GM19438 (cell line): ENCODE data around the gene NOC2L.
A peak's percentile ranks its signal among the peaks of the same experiment; 100 is the strongest.

Experiments used
- ATAC-seq: cut with Tn5 transposase; IDR thresholded peaks from one replicate; pipeline ENCODE4 v1.9.1; 2021; ENCODE audit warnings: low read depth; ENCODE audit not compliant: unreplicated experiment

NOC2L gene

DNA sequence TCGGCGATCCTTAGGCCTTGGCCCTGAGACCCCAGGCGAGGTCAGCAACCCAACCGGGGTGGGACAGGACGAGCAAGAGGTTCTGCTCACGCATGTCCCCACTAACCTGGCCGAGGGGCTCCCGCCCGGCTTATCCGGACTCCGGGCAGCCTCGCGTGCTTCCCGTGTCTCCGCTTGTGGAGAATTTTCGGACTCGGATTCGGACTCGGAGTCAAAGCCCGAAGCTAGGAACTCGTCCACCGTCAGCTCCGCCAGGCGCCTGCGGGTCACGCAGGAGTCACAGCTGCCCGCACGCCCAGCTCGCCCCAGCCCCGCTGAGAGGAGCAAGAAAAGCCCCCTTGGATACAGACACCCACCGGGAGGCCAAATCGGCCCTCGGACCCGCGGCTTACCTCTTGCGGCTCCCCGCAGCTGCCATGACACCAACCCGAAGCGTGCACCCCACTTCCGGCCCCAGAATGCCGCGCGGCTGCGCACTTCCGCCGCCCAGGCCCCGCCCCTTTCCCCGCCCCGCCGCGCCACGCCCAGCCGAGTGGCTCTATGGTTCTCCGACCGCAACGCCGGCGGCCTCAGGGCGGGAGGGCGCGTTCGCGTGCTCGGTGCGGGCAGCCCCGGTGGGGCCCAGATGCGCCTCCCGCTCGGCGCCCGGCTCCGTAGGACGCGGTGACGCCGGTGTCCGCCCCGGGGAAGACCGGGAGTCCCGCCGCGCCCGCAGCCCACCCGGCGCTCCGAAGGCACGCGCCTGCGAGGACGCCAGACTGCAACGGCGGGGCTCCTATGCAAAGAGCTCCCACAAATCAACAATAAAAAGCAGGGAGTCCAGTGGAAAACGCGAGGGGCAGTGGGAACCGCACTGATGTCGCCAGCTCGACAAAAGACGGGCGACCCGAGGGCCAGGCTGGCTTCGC lies at the start of gene NOC2L:
Gene NOC2L (minus strand): TSS at position 434 of the 908 bp plus-strand sequence. CDS start 16 bp downstream, at position 418.
- ATAC-seq, result peak; percentile 63

DNA sequence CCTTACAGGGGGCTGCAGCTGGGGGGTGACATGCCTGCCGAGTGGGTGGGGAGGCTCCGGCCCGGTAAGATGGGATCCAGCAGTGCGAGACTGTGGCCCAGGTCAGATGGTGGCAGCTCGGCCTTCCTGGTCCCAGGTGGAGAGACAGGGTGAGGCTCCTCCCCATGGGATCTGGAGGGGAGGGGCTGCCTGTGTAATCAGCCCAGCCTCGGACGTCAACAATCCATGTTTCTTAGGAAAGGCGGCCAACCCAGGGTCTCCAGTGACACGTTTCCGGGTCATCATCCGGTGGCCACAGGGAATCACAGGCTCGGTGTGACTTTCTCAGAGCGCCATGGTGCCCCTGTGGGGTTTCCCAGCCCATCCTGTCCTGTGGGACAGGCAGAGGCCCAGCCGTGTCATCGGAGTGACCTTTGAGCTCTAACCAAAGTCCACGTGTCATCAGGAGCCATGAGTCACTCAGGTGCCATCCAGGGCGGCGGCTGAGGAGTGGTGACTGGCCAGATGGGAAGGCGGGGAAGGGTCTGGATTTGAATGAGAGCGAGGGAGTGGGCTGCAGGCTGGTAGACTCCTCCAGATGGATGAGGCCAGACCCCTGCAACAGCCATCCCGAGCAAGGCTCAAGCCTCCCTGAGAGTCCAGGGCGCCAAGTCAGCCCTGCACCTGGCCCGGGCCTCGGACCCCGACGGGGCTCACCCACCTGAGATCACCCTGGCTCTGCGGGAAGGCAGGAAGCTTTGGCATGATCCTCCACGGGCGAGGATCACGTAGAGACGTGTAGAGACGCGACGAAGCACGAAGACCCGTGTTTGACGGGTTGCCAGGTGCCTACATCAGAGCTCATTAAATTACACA lies 47.5 kb upstream of the NOC2L start:
- ATAC-seq, result no peak

DNA sequence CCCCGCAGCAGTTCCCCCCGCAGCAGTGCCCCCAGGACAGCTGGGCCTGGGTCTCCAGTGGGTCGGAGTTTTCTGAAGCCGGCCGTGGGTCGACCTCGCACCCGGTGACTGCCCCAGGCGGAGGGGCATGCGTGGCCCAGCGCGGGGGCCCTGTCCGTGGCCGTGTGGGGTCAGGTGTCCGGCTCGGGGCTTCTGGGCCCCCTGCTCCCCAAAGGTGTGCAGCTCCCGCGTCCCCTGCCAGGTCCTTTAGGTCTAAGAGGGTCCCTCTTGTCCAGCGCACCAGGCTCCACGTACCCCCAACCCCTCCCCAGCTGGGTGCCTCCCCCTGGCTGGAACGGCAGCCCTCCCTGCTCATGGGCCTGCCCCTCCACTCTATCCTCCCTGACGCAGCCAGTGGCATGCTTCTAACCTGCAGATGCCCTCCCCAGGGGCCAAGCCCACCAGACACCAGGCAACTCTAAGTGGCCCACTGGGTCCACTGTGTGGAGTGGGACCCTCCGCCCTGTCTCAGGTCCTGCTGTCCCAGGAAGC lies 46.8 kb upstream of the NOC2L start:
- ATAC-seq, result no peak

DNA sequence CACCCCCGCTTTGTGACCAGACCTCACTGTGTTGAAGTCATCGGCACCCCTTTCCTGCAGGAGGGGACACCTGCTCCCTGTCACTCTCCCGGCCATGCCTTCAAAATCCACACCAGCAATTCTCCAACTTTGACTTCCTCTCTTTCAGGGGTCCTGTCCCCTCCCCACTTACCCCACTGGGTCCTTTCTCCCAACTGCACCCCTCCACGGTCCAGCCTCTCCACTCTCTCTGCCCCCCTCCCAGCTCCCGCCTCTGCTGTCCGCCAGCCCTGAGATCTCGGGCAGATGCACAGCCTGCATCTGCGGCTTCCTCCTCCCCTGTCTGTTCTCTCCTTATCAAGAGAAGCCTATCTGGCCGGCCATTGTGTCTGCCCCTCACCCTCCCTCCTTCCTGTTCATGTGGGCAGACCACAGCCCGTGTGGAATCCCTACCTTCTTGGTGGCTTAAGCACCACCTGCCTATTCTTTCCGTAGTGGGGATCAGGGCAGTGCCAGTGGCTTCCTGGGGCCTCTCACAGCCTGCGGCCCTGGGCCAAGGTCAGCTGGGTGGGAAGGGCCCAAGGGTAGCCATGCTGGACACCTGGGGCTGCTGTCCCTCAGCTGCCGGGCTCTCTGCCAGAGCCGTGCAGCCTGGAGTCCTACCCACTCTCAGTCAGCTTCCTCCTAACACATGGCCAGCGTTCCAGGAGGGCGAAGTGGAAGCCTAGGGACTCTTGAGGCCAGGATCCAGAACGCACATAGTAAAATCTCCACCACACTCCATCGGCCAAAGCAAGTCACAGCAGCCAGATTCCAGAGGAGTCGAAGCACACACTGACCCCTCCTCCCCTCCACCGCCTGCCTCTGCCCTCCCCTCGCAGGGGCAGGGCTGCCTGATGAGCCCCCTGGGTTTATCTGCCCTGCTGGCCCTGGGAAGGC lies 46.0 kb upstream of the NOC2L start:
- no peak for ATAC-seq

DNA sequence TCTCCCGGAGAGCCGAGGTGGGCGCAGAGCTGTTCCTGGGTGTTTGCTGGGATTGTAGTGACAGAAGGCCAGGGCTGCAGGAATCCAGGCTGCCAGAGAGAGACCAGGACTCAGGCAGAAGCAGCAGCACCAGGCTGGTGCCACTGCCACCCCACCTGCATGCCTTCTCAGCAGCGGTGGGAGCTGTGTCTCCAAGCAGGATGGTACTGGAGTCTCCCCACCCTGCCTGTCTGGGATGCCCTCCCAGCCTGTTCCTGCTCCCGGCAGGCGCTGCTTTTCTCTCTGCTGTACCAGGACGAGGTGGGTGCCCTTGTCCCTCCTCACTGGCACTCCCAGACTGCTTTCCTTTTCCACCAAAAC lies 45.3 kb upstream of the NOC2L start:
- no peak for ATAC-seq

DNA sequence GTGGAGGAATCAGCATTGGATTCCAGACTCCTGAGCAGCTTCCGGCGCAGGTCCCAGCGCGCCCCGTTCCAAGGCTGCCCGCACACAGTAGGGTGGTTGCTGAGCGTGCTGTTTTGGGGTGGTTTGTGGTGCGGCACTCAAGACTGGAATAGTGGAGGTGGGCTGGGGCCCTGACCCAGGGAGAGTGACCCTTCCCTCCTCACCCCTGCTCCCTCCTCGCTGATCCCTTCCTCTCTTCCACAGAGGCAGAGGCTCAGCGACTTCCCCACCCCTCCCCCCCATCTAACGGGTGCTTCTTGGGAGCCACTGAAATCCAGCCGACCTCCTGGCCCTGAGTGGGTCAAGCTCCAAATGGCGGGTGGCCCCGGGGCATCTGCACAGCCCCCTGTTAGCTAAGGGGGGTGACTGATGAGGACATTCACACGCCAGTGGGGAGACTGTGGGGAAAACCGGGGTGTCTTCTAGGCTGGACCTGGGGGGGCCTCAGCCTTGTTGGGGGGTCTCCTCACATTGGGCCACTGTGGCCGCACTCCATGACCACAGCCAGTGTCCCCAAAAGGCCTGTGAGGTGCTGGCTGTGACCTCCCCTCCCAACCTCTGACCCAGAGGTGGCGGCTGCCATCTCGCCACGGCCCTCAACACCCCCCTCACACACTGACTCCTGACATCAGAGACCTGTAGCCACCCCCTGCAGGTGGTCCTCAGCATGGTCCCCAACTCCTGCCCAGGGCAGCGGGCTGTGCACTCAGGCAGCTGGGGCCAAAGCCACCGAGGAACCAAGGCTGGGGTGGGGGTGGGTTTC lies 44.8 kb upstream of the NOC2L start:
- ATAC-seq, result no peak

DNA sequence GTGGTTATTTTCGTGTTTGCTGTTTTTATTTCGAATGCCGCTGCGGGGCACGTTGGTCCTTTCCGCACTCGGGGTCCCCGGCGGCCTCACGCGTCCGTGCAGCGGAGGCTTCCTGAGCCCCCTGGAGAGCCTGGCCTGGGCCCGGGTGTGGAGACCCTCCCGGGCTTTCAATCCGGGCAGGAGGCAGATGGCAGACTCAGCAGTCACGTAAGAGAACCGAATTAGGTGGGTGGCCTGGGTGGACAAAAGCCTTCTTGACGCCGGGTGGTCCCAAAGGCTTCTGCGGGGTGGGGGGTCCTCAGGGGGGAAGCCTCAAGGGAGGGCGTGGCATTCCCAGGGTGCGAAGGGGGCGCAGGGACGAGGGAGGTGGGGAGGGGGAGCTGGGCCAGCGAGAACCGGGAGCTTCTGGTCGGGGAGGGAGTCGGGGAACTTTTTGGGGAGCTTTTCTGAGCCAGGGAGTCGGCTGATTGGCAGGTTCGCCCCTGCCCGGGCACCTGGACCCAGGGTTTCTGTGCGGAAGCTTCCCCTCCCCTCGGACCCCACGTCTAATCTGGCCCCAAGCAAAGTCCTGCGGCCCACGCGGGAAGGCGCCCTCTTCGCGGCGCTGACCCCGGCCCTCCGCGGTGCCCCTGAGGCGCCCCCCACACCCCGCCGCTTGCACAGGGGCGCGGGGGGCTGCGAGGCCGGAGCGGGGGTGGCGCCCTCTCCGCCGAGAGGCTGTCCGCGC lies 42.2 kb upstream of the NOC2L start:
- no peak for ATAC-seq

DNA sequence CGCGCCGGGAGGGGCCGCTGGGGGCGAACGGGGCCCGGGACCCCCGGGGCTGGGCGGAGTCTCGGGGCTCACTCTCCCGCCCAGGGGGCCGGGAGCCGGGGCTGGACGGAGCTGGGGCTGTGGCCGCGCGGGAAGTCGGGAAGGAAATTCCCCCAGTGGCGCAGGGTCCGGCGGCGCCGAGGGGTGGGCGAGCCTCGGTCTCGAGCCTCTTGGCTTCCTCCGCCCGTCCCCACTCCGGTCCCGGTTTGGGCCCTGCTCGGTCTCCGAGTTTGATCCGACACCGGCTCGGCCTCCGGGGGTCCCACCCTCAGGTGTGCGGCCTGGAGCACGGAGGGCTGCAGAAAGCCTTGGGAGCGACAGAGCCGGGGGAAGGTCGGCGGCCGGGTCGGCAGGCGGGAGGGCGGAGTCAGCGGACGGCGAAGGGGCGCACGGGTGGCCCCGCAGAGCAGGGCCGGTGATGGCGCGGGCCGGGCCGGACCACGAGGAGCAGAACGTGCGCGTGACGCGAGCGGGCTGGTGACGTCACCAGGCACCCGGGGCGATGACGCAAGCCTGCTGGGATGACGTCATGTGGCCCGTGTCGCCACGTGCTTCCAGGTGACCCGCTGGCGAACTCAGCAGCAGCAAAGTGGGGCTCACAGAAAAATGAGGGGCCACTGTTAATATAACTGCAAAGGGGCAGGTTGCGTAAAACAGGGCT lies 41.5 kb upstream of the NOC2L start:
- peak; percentile 15 for ATAC-seq

DNA sequence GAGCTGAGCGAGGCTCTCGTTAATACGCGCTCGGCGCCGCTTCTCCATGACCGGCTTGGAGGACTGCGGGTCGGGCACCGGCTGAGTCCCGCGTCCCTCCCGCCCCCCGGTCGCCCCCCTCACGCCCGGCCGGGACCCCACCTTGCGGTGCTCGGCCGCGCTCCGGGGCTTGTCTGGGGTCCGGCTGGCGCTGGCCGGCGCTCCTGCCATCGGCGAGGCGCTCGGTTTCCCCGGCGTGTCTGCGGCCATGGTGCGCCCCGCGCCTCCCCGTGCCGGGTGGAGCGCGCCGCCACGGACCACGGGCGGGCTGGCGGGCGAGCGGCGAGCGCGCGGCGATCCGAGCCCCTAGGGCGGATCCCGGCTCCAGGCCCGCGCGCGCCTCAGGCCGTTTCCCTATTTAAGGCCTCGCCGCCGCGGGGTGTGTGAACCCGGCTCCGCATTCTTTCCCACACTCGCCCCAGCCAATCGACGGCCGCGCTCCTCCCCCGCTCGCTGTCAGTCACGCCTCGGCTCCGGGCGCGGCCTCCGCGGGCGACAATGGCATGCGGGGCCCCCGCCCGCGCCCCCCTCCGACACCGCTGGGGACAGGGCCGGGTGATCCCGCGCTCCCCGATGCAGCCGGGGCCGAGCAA lies 40.8 kb upstream of the NOC2L start, which contains the start of gene HES4:
Gene HES4 (minus strand): TSS at position 373 of the 632 bp plus-strand sequence. CDS start 124 bp downstream, at position 249.
- peak; percentile 50 for ATAC-seq

DNA sequence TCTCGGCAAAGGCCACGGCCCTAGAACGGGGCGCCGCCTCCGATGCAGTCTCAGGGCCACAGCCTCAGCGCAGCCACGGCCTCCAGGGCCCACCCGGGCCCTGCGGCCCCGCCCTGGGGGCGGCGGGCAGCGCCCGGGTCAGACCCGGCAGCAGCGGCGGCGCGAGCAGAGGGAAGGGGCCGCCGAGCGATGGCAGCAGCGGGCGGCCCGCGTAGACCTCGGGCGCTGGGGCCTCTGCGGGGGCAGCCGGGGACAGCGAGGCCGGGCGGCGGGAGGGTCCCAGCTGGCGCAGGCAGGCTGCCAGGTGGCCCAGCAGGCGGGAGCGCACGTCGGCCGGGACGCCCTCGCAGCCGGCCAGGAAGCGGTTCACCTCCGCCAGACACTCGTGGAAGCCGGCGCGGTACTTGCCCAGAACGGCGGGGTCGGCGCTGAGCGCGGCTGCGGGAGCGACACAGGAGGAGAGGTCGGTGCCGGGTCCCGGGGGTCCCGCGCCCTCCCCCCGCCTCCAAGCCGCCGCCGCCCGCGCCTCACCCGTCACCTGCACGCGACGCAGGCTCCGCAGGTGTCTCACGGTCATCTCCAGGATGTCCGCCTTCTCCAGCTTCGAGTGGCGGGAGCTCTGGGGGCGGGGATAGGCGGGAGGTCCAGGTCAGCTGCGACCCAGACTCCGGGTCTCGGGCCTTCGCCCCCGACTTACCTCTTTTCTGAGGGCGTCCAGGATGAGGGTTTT lies 40.1 kb upstream of the NOC2L start:
- ATAC-seq, result no peak

DNA sequence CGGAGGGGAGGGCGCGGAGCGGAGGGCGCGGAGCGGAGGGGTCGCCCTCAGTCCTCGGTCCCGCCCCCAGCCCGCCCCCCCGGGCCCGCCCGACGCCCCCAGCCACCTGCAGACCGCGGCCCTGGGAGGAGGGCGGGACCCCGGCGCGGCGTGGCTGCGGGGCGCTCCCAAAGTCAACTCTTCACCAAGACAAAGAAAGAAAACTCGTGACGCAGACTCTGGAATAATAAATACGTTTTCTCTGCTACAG lies 39.6 kb upstream of the NOC2L start:
- no peak for ATAC-seq

DNA sequence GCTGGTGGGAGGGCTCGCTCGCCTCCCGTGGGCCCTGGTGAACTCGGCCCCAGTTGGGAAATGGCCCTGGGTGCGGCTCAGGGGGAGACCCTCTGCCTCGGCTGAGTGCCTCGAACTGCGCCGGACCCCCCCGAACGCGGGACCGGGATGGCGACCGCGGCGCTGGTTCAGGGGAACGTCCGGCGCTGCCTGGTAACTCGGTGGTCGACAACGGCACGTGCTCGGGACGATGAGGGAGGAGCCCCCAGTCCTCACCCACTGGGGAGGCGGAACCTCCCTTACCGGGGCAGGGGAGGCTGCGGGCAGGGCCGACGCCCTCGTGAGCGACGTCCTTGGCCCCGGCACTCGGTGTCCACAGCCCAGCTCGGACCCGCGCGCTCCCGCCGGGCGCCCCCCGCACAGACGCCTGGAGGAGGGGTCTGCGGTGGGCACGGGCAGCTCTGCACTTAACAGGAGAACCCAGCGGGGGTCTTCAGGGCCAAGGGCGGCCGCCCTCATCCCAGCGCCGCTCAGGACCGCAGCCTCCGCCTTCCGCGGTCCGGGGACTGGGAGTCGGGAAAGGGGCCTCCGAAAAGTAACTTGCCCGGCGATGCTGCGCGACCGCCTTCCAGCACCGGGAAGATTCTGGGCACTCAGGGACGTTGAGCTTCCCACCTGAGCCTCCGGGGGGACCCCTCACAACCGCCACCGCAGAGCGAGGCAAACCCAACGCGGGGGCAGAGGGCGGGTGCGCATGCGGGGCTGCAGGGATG lies 39.1 kb upstream of the NOC2L start:
- no peak for ATAC-seq

DNA sequence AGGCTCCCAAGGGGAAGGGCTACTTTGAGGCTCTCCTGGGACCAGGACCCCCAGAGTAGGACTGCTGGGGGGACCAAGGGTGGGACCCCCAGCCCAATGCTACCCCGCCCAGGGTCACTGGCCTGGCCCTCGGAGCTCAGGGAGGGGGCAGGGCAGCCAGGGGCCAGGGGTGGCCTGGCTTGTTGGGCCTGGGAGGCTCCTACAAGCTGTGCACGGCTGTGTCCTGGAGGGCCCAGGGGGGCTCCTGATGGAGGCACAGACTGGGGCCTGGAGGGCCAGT lies 38.6 kb upstream of the NOC2L start:
- no peak for ATAC-seq

DNA sequence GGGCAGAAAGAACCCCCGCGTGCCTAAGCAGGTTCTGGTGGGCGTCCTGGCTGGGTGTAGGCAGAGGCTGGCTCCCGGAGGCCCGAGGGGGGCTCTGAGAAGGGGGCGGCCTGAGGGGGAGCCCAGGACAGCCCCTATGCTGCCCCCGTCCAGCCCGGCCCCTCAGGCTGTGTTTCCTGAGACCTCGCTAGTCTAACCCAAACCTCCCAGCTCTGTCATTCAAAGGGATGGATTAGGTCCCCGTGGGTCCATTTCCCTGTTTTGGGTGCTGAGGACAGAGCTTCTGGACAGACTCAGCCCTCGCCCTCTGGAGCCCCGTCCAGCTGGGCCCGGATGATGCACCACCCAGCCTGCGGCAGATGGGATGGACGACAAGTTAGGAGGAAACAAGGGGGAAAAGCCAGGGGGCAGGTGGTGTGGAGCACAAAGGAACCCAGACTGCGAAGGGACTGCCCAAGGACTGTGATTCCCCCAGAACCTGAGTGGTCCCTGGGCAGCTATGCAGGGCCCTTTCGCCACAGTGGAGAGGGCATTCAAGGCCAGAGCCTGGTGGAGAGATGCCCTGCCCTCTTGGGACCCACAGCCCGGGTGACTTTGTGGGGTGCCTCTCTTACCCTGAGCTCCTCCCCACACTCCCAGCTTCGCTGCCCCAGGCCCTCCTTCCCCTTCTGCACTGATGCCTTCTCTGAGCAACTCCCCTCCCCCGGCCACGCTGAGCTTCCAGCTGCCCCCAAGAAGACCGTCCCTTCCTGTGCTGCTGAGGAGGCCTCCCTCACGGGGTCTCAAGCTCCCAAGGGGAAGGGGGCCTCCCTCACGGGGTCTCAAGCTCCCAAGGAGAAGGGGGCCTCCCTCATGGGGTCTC lies 38.0 kb upstream of the NOC2L start:
- no peak for ATAC-seq

DNA sequence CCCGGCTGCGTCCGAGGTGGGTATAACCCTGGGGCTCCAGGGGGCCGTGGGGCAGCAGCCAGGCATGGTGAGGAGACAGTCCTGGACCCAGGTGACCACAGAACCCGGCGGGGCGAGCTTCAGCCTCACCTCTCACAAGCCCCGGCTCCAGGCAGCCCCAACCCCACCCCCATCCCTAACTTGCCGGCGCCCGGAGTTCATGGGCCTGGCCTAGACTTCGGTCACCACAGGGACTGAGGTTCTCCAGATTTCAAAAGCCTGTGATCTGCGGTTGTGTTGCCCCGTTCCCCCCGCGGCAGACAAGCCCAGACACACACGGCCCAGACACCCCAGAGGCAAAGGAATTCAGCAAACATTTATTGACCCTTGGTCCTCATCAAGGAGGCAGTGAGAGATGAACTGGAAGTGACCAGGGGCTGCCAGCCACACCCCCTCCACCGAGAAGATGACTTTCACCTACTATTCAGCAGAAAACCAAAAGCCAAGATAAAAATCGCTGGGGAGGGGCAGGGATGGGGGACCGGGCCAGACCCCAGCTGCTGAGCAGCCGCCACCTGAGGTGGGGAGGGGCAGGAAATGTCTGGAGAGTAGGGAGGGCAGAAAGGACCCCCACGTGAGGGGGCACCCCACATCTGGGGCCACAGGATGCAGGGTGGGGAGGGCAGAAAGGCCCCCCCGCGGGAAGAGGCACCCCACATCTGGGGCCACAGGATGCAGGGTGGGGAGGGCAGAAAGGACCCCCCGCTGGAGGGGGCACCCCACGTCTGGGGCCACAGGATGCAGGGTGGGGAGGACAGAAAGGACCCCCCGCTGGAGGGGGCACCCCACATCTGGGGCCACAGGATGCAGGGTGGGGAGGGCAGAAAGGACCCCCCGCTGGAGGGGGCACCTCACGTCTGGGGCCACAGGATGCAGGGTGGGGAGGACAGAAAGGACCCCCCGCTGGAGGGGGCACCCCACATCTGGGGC lies 36.9 kb upstream of the NOC2L start:
- no peak for ATAC-seq
